Measurements from ENCODE around the gene SORL1-AS1.

The SORL1-AS1 gene

DNA sequence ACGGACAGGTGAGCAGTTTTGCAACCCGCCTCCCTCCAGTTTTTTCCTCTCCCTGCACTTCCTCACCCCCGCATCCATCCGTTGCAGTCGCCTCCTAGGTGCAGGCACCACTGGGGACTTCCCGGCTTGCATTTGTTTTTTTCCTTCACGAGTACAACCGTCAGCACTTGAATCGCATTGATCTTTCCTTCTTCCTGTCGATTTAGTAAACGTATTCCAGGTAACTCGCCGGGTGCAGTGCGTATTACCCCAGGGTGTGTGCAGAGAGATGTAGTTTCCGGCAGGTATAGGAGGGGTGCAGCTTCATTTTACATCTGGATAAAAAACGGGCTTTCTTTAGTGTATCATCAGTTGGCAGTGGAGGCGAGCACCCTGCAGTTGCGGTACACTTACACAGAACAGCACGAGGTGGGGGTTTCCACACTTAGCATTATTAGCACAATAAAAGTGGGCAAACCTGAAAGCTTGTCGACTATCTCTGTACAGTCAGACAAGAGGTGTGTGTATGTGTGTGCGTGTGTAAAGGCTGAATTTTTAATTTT, at the start of gene SORL1-AS1:
Gene SORL1-AS1, minus strand, starts transcription at position 359 of the 542 bp plus-strand sequence.
- peak; percentile 56 to 65 for DNase-seq (ENCODE audit: low read depth in 1 of 2, low spot score in 1 of 2)
- no peak for TF ChIP-seq JUND (IDR thresholded peaks at IDR 0.05; ENCODE audit: low read depth)
- in situ Hi-C loops (cut with HindIII; ENCODE audit: low pct_unique_long_range_greater_than_20kb, low sequenced_read_pairs) = no loop called here

GRCh38 chr11:121500717-121501116, 48.0 kb upstream of the SORL1-AS1 start:
- TF ChIP-seq JUND (IDR thresholded peaks at IDR 0.05; ENCODE audit: low read depth) = no peak
- in situ Hi-C loops (cut with HindIII; ENCODE audit: low pct_unique_long_range_greater_than_20kb, low sequenced_read_pairs) = no loop called here
- no peak for DNase-seq (ENCODE audit: low read depth in 1 of 2, low spot score in 1 of 2)

GRCh38 chr11:121500275-121500674, 47.5 kb upstream of the SORL1-AS1 start:
- DNase-seq (ENCODE audit: low read depth in 1 of 2, low spot score in 1 of 2) = no peak
- TF ChIP-seq JUND (IDR thresholded peaks at IDR 0.05; ENCODE audit: low read depth) = no peak
- in situ Hi-C loops (cut with HindIII; ENCODE audit: low pct_unique_long_range_greater_than_20kb, low sequenced_read_pairs) = no loop called here

- TF ChIP-seq JUND (IDR thresholded peaks at IDR 0.05; ENCODE audit: low read depth) = no peak
- no peak for DNase-seq (ENCODE audit: low read depth in 1 of 2, low spot score in 1 of 2)
- in situ Hi-C loops (cut with HindIII; ENCODE audit: low pct_unique_long_range_greater_than_20kb, low sequenced_read_pairs) = no loop called here
Observed at GRCh38 chr11:121499405-121499804, 46.6 kb upstream of the SORL1-AS1 start.

DNA sequence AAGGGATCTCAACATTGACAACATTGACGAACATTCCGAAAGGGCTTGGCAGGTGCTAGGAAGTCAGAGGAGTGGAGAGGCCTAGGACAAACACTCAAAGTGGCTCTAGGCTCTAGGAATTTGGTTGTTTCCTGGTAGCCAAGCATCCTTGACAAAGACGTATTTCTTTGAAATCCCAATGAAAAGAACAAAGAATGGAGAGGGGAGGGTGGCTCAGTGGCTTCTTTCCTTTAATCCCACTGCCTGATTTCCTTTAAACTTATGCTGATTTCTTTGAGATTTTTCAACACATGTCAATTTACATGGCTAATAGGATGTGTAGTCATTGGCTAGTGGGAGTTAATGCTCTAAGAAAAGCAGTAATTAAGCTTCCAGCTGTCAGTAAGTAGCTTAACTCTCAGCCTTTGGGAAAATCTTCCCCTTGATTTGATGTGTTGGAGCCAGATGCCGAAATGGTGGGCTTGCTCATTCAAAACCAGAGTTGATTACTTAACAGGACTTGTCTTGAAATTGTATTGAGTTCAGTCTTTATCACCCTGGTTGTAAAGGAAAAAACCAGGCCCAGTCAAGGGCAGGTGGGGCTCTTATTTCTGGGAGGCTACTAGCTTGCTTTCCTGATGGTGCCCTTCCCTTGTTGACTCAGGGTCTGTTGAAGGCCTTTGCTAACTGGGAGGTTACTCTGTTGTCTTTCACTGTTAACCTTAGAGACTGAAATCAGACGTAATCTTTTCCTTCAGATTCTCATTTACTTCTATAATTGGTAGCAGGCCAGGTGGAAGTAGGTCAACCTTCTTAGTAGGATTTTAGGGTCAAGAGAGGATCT, 44.6 kb upstream of the SORL1-AS1 start:
- no peak for DNase-seq (ENCODE audit: low read depth in 1 of 2, low spot score in 1 of 2)
- no peak for TF ChIP-seq JUND (IDR thresholded peaks at IDR 0.05; ENCODE audit: low read depth)
- in situ Hi-C loops (cut with HindIII; ENCODE audit: low pct_unique_long_range_greater_than_20kb, low sequenced_read_pairs) = no loop called here

DNA sequence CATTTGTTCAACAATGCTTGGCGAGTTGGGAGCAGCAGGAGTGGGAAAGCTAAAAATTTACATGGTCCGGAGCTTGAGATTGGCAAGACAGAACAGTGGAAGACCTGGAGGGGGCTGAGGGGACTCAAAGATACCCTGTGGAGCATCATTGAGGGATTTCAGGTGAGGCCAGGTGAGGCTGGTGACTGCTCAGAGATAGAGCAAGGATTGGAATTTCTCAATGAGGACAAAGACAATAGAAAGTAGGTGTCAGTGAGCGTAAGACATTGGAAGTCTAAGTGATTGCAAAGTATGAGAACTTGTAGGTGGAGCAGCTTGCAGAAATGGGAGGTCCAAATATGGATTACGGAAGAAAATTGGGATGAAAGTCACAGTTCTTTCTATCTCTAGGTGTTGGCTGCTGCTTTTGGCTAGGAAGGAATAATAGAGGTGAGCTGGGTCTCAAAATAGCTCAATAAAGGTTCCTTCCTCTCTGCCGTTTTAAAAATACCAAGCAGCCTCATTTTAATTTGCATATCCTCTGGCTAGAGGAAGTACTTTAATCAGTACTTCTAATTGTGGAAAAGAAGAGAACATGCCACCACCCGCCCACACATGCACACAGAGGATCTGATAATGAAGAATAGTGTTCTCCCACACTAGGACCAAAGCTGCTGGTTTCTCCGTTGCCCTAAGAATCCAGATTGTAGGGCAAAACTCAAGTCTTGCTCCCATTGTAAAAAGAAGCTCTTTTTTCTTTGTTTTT, 41.8 kb upstream of the SORL1-AS1 start:
- in situ Hi-C loops (cut with HindIII; ENCODE audit: low pct_unique_long_range_greater_than_20kb, low sequenced_read_pairs) = no loop called here
- TF ChIP-seq JUND (IDR thresholded peaks at IDR 0.05; ENCODE audit: low read depth) = no peak
- no peak for DNase-seq (ENCODE audit: low read depth in 1 of 2, low spot score in 1 of 2)

- no peak for DNase-seq (ENCODE audit: low read depth in 1 of 2, low spot score in 1 of 2)
- in situ Hi-C loops (cut with HindIII; ENCODE audit: low pct_unique_long_range_greater_than_20kb, low sequenced_read_pairs) = no loop called here
- no peak for TF ChIP-seq JUND (IDR thresholded peaks at IDR 0.05; ENCODE audit: low read depth)
Observed at GRCh38 chr11:121489823-121490222, 37.1 kb upstream of the SORL1-AS1 start.

- DNase-seq (ENCODE audit: low read depth in 1 of 2, low spot score in 1 of 2) = peak in 1 of 2 experiments; percentile 77
- in situ Hi-C loops (cut with HindIII; ENCODE audit: low pct_unique_long_range_greater_than_20kb, low sequenced_read_pairs) = no loop called here
- no peak for TF ChIP-seq JUND (IDR thresholded peaks at IDR 0.05; ENCODE audit: low read depth)
Observed at GRCh38 chr11:121488641-121489040, 35.9 kb upstream of the SORL1-AS1 start.

- in situ Hi-C loops (cut with HindIII; ENCODE audit: low pct_unique_long_range_greater_than_20kb, low sequenced_read_pairs) = no loop called here
- DNase-seq (ENCODE audit: low read depth in 1 of 2, low spot score in 1 of 2) = no peak
- TF ChIP-seq JUND (IDR thresholded peaks at IDR 0.05; ENCODE audit: low read depth) = no peak
Observed at GRCh38 chr11:121488170-121488569, 35.4 kb upstream of the SORL1-AS1 start.

DNA sequence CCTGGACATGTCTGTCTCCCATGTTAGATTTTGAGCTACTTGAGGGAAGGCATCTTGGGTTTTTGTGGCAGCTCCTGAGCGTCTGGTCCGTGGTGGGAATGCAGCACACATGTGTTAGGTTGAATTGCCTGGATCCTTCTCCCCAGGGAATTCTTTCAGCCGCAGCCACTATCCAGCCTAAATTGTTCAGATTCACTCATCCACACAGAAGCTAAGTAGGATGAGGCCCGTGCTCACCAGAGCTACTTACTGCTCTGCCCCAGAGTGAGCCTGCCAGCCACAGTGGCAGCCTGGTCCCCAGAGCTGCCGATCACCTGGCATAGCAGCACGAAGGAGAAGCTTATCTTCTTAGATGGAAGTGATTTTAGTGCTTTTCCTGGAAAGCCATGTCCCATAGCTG, 34.4 kb upstream of the SORL1-AS1 start:
- TF ChIP-seq JUND (IDR thresholded peaks at IDR 0.05; ENCODE audit: low read depth) = no peak
- DNase-seq (ENCODE audit: low read depth in 1 of 2, low spot score in 1 of 2) = no peak
- in situ Hi-C loops (cut with HindIII; ENCODE audit: low pct_unique_long_range_greater_than_20kb, low sequenced_read_pairs) = no loop called here

- no peak for TF ChIP-seq JUND (IDR thresholded peaks at IDR 0.05; ENCODE audit: low read depth)
- in situ Hi-C loops (cut with HindIII; ENCODE audit: low pct_unique_long_range_greater_than_20kb, low sequenced_read_pairs) = no loop called here
- no peak for DNase-seq (ENCODE audit: low read depth in 1 of 2, low spot score in 1 of 2)
Observed at GRCh38 chr11:121486054-121486453, 33.3 kb upstream of the SORL1-AS1 start.

- no peak for TF ChIP-seq JUND (IDR thresholded peaks at IDR 0.05; ENCODE audit: low read depth)
- in situ Hi-C loops (cut with HindIII; ENCODE audit: low pct_unique_long_range_greater_than_20kb, low sequenced_read_pairs) = no loop called here
- no peak for DNase-seq (ENCODE audit: low read depth in 1 of 2, low spot score in 1 of 2)
Observed at GRCh38 chr11:121485216-121485615, 32.4 kb upstream of the SORL1-AS1 start.
